ENCODE results near the gene C12orf54. TPM values are rescaled to one million over a fixed set of nuclear protein-coding genes. Genes with fewer than 3 reads are reported as not detected.

Gene C12orf54
- total RNA-seq, 1 experiment from 2014 or later: not detected

- no peak overlapping the region for H3K4me3 Mint-ChIP-seq
- peaks cover 2% of the 10 kb centered on the region for H3K27me3 Mint-ChIP-seq (ENCODE audit: low read depth)
Measured at GRCh38 chr12:48527891-48528670, 45.8 kb downstream of the C12orf54 start.

More at GRCh38 chr12:48527891-48528670, 45.8 kb downstream of the C12orf54 start:
- DNase-seq: no peak
- H4K5ac ChIP-seq (ENCODE audit: insufficient read length, low read depth, low read length): no peak overlapping the region
- no CpG with 5 or more reads among the region's 44 CpGs for WGBS (ENCODE audit: extremely low coverage, insufficient read length, low lambda C conversion rate)
- H3K14ac ChIP-seq (ENCODE audit: insufficient read depth, low read length): no peak overlapping the region
- H2BK12ac ChIP-seq (ENCODE audit: insufficient read length, low read depth, low read length): no peak overlapping the region
- no peak overlapping the region for H3K18ac ChIP-seq (ENCODE audit: insufficient read length, low read depth, low read length)
- H2BK20ac ChIP-seq (ENCODE audit: low read depth, low read length, poor library complexity, severe bottlenecking): no peak overlapping the region
- no peaks in the 10 kb centered on the region for H3K4me1 ChIP-seq (ENCODE audit: insufficient read depth, low read length)
- H3K23ac ChIP-seq (ENCODE audit: insufficient read length, low read depth, low read length): no peak overlapping the region
- H4K8ac ChIP-seq (replicated peaks; ENCODE audit: insufficient read length, low read depth, low read length): no peak overlapping the region
- no peaks in the 10 kb centered on the region for H3K23me2 ChIP-seq (ENCODE audit: insufficient read length, low read depth, low read length, poor library complexity, severe bottlenecking)
- H3K36me3 Mint-ChIP-seq (ENCODE audit: insufficient read depth in 1 of 3, low read depth in 3 of 3): no peaks in the 10 kb centered on the region
- H3K79me2 ChIP-seq (ENCODE audit: insufficient read depth, low read length): no peaks in the 10 kb centered on the region
- H2BK120ac ChIP-seq (ENCODE audit: low read depth, low read length, poor library complexity, severe bottlenecking): no peak overlapping the region
- H2BK5ac ChIP-seq (ENCODE audit: insufficient read length, low read length): no peak overlapping the region
- H2BK15ac ChIP-seq (ENCODE audit: low read depth, low read length): no peak overlapping the region
- H4K20me1 ChIP-seq (ENCODE audit: control insufficient read depth, insufficient read depth, insufficient read length): no peaks in the 10 kb centered on the region
- H3K9me3 Mint-ChIP-seq: peaks cover 0 to 80% of the 10 kb centered on the region in 2 experiments; a peak in 2 of 5 replicates
- no peak overlapping the region for H4K91ac ChIP-seq (ENCODE audit: insufficient read length, low read depth, low read length)
- H2AFZ ChIP-seq (ENCODE audit: low read length): no peak overlapping the region
- H3K9ac ChIP-seq (ENCODE audit: extremely low read depth, insufficient read length, low read length): no peak overlapping the region
- H3K56ac ChIP-seq (ENCODE audit: insufficient read length, low read depth, low read length): no peak overlapping the region
- H2AK5ac ChIP-seq (ENCODE audit: insufficient read length, low read length): no peak overlapping the region
- no peak overlapping the region for H3K27ac ChIP-seq (ENCODE audit: insufficient read length, low read depth, low read length)
- no peak for TF ChIP-seq CTCF (conservative IDR thresholded peaks at IDR 0.05)
- H3K4ac ChIP-seq (ENCODE audit: low read depth, low read length): no peak overlapping the region
- no peaks in the 10 kb centered on the region for H3K79me1 ChIP-seq (ENCODE audit: insufficient read depth, low read depth, low read length, poor library complexity, severe bottlenecking)
- H3T11ph ChIP-seq (ENCODE audit: low read length): no peak overlapping the region
- no peaks in the 10 kb centered on the region; the same call in 1 of the 2 replicates for H3K27me3 ChIP-seq (ENCODE audit: insufficient read depth, low read length)
- no peaks in the 10 kb centered on the region for H3K4me1 Mint-ChIP-seq
- H3K9me3 ChIP-seq (ENCODE audit: control insufficient read depth, low read depth, low read length): no peaks in the 10 kb centered on the region
- no peak overlapping the region for H3K27ac Mint-ChIP-seq
- no peak overlapping the region for H3K4me2 ChIP-seq (ENCODE audit: insufficient read depth, insufficient read length, low read length)
